HCT116 (cell line): ENCODE results near the gene UFD1.

Experiments
- CEBPB ChIP-seq: IDR thresholded peaks from 2 replicates; pipeline ENCODE4 v1.6.1; 2012; ENCODE audit warnings: low read depth
- EGR1 ChIP-seq: IDR thresholded peaks from 2 replicates; pipeline ENCODE4 v1.6.1; 2012; ENCODE audit warnings: low read depth
- EZH2 ChIP-seq: fragments of 200-600 bp; sonication (generic); IDR thresholded peaks from 2 replicates; pipeline ENCODE4 v1.6.1; 2017; ENCODE audit warnings: antibody characterized with exemption, mixed run types
- POLR2A ChIP-seq: IDR thresholded peaks from 2 replicates; pipeline ENCODE4 v1.7.0; 2011; ENCODE audit warnings: borderline replicate concordance; ENCODE audit not compliant: insufficient read depth, insufficient read length; ENCODE audit errors: extremely low read depth
- POLR2AphosphoS5 ChIP-seq: IDR thresholded peaks from 2 replicates; pipeline ENCODE4 v1.6.1; 2011; ENCODE audit warnings: mild to moderate bottlenecking, low read depth, low read length, moderate library complexity
- SIN3A ChIP-seq: IDR thresholded peaks from 2 replicates; pipeline ENCODE4 v1.6.1; 2012; ENCODE audit warnings: low read depth
- SRF ChIP-seq: IDR thresholded peaks from 2 replicates; pipeline ENCODE4 v1.6.1; 2012; ENCODE audit warnings: low read depth
- TF ChIP-seq, protein P1 (sequence below), 3 experiments: fragments of 200-600 bp in 1 of 3; sonication (generic) in 1 of 3; IDR thresholded peaks in 2 of 3; conservative IDR thresholded peaks in 1 of 3; 2 replicates each; pipeline ENCODE4 v1.5.1; 2012 to 2017; ENCODE audit warnings: low read depth in 2 of 3, low read length in 2 of 3, antibody characterized with exemption in 1 of 3, borderline replicate concordance in 1 of 3, control low read depth in 1 of 3, mild to moderate bottlenecking in 1 of 3, mixed read lengths in 1 of 3, mixed run types in 1 of 3, moderate library complexity in 1 of 3; ENCODE audit not compliant: insufficient read depth in 1 of 3

DNA sequence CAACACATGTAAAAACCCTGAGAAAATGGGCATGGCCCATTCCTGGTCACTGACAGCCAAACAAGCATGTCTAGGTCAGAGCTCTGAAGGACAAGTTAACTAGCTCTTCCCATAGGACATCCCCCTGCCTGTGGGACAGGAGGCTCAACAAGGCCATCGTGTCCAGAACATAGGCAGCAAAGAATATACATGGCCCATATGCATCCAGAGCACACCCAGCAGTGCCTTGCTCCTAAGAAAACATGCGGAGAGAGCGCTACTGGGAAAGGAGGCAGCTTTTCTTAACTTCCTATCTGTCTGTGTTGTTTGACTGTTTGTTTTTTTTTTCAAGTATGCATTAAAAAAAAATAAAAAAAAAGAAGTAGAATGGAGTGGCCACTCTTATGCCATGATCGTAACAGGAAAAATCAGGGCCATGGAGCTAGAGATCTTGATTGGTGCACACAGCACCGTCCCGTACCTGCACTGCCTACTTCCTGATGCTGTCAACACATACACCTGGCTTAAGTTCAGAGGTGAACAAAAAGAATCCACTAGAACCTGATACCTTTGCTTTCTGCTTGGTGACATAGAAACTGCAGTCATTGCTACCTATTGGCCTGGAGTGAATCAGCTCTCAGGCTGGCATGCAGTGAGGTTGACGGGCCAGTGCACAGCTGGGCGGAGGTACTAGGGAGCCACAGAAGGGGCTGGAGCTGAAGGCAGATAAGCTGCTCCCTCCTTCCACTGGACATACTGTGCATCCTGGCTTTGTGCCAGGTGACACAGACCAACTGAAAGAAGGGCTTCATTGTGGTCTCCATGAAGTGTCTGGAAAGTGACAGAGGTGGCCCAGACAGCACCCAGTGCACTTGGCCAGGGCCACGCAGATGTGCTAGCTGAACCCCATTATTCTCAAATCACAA, 11.9 kb downstream of the UFD1 start:
- TF ChIP-seq, protein P1, sequence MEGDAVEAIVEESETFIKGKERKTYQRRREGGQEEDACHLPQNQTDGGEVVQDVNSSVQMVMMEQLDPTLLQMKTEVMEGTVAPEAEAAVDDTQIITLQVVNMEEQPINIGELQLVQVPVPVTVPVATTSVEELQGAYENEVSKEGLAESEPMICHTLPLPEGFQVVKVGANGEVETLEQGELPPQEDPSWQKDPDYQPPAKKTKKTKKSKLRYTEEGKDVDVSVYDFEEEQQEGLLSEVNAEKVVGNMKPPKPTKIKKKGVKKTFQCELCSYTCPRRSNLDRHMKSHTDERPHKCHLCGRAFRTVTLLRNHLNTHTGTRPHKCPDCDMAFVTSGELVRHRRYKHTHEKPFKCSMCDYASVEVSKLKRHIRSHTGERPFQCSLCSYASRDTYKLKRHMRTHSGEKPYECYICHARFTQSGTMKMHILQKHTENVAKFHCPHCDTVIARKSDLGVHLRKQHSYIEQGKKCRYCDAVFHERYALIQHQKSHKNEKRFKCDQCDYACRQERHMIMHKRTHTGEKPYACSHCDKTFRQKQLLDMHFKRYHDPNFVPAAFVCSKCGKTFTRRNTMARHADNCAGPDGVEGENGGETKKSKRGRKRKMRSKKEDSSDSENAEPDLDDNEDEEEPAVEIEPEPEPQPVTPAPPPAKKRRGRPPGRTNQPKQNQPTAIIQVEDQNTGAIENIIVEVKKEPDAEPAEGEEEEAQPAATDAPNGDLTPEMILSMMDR (IDR thresholded peaks at IDR 0.05 in 2 of 3, conservative IDR thresholded peaks at IDR 0.05 in 1 of 3; ENCODE audit: borderline replicate concordance in 1 of 3, insufficient read depth in 1 of 3, low read depth in 2 of 3, low read length in 2 of 3): no peak
- TF ChIP-seq EGR1 (no peak), POLR2A (no peak), EZH2 (no peak), POLR2AphosphoS5 (no peak), SIN3A (no peak), CEBPB (no peak), SRF (no peak)
